GM12878 (cell line): ENCODE measurements around the gene YY1. TPM values are rescaled to one million over a fixed set of nuclear protein-coding genes. Genes with fewer than 3 reads are reported as not detected.

Source experiments
- ATAC-seq: fragments of 200-7000 bp; cut with Tn5 transposase; 3 replicates; pipeline ENCODE4 v1.9.1; 2020; ENCODE audit warnings: mild to moderate bottlenecking, moderate library complexity
- BruUV-seq: library from RNA; stranded (reverse); fragments of 400-500 nt; replicated peaks from 2 replicates; lab custom pipeline; 2021; lab: Mats Ljungman, UMichigan
- CTCF ChIA-PET: fragments of 300-600 bp; sonication (Branson Sonifier 250); formaldehyde crosslinking; extraction: SDS; loops from one replicate; lab custom pipeline; 2021; ENCODE audit warnings: inconsistent platforms; lab: Yijun Ruan, JAX
- POLR2A ChIA-PET: fragments of 350-600 bp; formaldehyde crosslinking; extraction: SDS; loops from one replicate; lab custom pipeline; 2021; ENCODE audit warnings: inconsistent platforms; lab: Charles Lee
- RAD21 ChIA-PET: fragments of 300-600 bp; sonication (Branson Sonifier 250); formaldehyde crosslinking; loops from one replicate; lab custom pipeline; 2023; ENCODE audit warnings: antibody characterized with exemption; ENCODE audit not compliant: unreplicated experiment; lab: Charles Lee
- SMC1A ChIA-PET: fragments of 300-600 bp; sonication (Branson Sonifier 250); formaldehyde crosslinking; loops from one replicate; lab custom pipeline; 2023; ENCODE audit not compliant: unreplicated experiment, uncharacterized antibody; lab: Charles Lee
- DNase-seq: peaks from one replicate; pipeline ENCODE4 v3.0.0-alpha.2; 2011; ENCODE audit warnings: low read depth, low spot score
- FAIRE-seq: peaks from 3 replicates; lab custom pipeline; 2011; peaks lifted over from hg19 to GRCh38; lab: Jason Lieb, UNC
- H2AFZ ChIP-seq: 2 replicates; pipeline ENCODE4 v1.6.0; 2011; ENCODE audit warnings: low read depth, low read length, control low read depth; ENCODE audit not compliant: control insufficient read depth
- H3K27ac ChIP-seq: 2 replicates; pipeline ENCODE4 v1.5.1; 2011; ENCODE audit warnings: control low read depth; ENCODE audit not compliant: control insufficient read depth, insufficient read depth
- H3K27me3 ChIP-seq, 2 experiments: replicated peaks in 1 of 2; 2 replicates each; pipeline versions ENCODE4 v1.6.0 to v1.6.1; 2011; ENCODE audit warnings: low read length in 1 of 2; ENCODE audit not compliant: control insufficient read depth in 2 of 2, insufficient read depth in 2 of 2
- H3K36me3 ChIP-seq, 2 experiments: 2 replicates each; pipeline ENCODE4 v1.5.1; 2011; ENCODE audit warnings: low read length in 1 of 2; ENCODE audit not compliant: control insufficient read depth in 2 of 2, insufficient read depth in 2 of 2
- H3K4me1 ChIP-seq: 2 replicates; pipeline ENCODE4 v1.6.1; 2011; ENCODE audit warnings: mild to moderate bottlenecking, low read length, moderate library complexity, mixed read lengths; ENCODE audit not compliant: control insufficient read depth, insufficient read depth
- H3K4me2 ChIP-seq: 2 replicates; pipeline ENCODE4 v1.6.0; 2011; ENCODE audit warnings: control low read depth; ENCODE audit not compliant: control insufficient read depth, insufficient read depth
- H3K4me3 ChIP-seq: fragments of 200-600 bp; sonication (generic); 2 replicates; pipeline ENCODE4 v1.5.1; 2016
- H3K79me2 ChIP-seq: 2 replicates; pipeline ENCODE4 v1.6.0; 2011; ENCODE audit warnings: low read length; ENCODE audit not compliant: control insufficient read depth, insufficient read depth
- H3K9ac ChIP-seq: 2 replicates; pipeline ENCODE4 v1.8.0; 2011; ENCODE audit warnings: low read length, control low read depth, mixed read lengths; ENCODE audit not compliant: control insufficient read depth, insufficient read depth
- H3K9me3 ChIP-seq: replicated peaks from 3 replicates; pipeline ENCODE4 v1.5.1; 2011; ENCODE audit warnings: mild to moderate bottlenecking, low read length; ENCODE audit not compliant: control insufficient read depth, insufficient read depth
- H4K20me1 ChIP-seq: 2 replicates; pipeline ENCODE4 v1.6.0; 2011; ENCODE audit not compliant: control insufficient read depth, insufficient read depth
- CEBPB ChIP-seq, 2 experiments: fragments of 150-350 bp in 1 of 2; IDR thresholded peaks; 2 replicates each; pipeline ENCODE4 v1.6.1; 2012 to 2014; ENCODE audit warnings: low read depth in 2 of 2, low read length in 2 of 2, borderline replicate concordance in 1 of 2, inconsistent platforms in 1 of 2
- EED ChIP-seq: sonication (generic); IDR thresholded peaks from 2 replicates; pipeline ENCODE4 v1.6.1; 2016; ENCODE audit warnings: antibody characterized with exemption, low read depth
- GATAD2B ChIP-seq: fragments of 450-650 bp; conservative IDR thresholded peaks from 2 replicates; pipeline ENCODE4 v1.6.1; 2017; ENCODE audit warnings: low read depth, mild to moderate bottlenecking, moderate library complexity
- MEF2A ChIP-seq: IDR thresholded peaks from 2 replicates; pipeline ENCODE4 v1.6.1; 2011; ENCODE audit warnings: low read depth, mild to moderate bottlenecking, low read length, moderate library complexity; ENCODE audit not compliant: insufficient read depth
- MYC ChIP-seq: IDR thresholded peaks from 2 replicates; pipeline ENCODE4 v1.6.1; 2011; ENCODE audit warnings: mild to moderate bottlenecking, low read length, moderate library complexity, inconsistent platforms; ENCODE audit not compliant: insufficient read depth, insufficient replicate concordance, insufficient read length, severe bottlenecking
- NFYB ChIP-seq: IDR thresholded peaks from 2 replicates; pipeline ENCODE4 v1.6.1; 2011; ENCODE audit warnings: low read depth, mild to moderate bottlenecking, low read length, improper control_type of control experiment, moderate library complexity; ENCODE audit not compliant: insufficient read depth
- NR2C2 ChIP-seq: IDR thresholded peaks from 2 replicates; pipeline ENCODE4 v1.6.1; 2011; ENCODE audit warnings: borderline replicate concordance, low read depth; ENCODE audit not compliant: control insufficient read depth, insufficient read length
- PML ChIP-seq: IDR thresholded peaks from 2 replicates; pipeline ENCODE4 v1.6.1; 2012; ENCODE audit warnings: low read length, inconsistent platforms
- POLR2AphosphoS2 ChIP-seq: IDR thresholded peaks from 2 replicates; pipeline ENCODE4 v1.6.1; 2011; ENCODE audit warnings: low read depth, mild to moderate bottlenecking, low read length, improper control_type of control experiment, moderate library complexity
- POU2F2 ChIP-seq: IDR thresholded peaks from 3 replicates; pipeline ENCODE4 v1.6.1; 2011; ENCODE audit warnings: low read depth, mild to moderate bottlenecking, low read length, borderline replicate concordance
- SMAD5 ChIP-seq: IDR thresholded peaks from 2 replicates; pipeline ENCODE4 v1.6.1; 2016; ENCODE audit warnings: antibody characterized with exemption, low read depth
- WRNIP1 ChIP-seq: IDR thresholded peaks from 2 replicates; pipeline ENCODE4 v1.6.1; 2011; ENCODE audit warnings: low read depth, low read length, improper control_type of control experiment, borderline replicate concordance
- WGBS: methylation state at CpG from one replicate; pipeline ENCODE4 v1.1.6; 2016; ENCODE audit warnings: low lambda C conversion rate; ENCODE audit not compliant: insufficient replicate concordance, insufficient coverage; ENCODE audit errors: missing lambda C conversion rate; 5-methylcytosine and 5-hydroxymethylcytosine counted together
- in situ Hi-C: fragments of 300-500 bp; cut with MboI; formaldehyde crosslinking; loops from 9 replicates; pipeline ENCODE4 v1.14.3; 2018; ENCODE audit warnings: mixed read lengths
- intact Hi-C: fragments of 100-400 bp; cut with micrococcal nuclease; formaldehyde crosslinking; loops from one replicate; pipeline ENCODE4 v1.14.2; 2022; ENCODE audit not compliant: unreplicated experiment
- polyA plus RNA-seq, 11 experiments: library from polyadenylated mRNA; depleted of rRNA in 4 of 11; unstranded in 6 of 11; stranded (reverse) in 5 of 11; fragments of >200 nt; fragmentation: Nextera tagmentation in 4 of 11; fragmentation: Illumina TruSeq in 1 of 11; extraction: Ambion mirVana in 4 of 11; extraction: Trizol in 1 of 11; gene quantifications; 1 replicate in 1 of 11; 2 replicates in 10 of 11; pipeline versions ENCODE4 v1.2.1 to v1.2.3, GENCODE V29; 2011 to 2016; ENCODE audit warnings: inconsistent platforms in 2 of 11, missing spikeins in 2 of 11, low read depth in 1 of 11
- total RNA-seq, 4 experiments: library from RNA; depleted of rRNA in 3 of 4; stranded (reverse); fragments of >200 nt in 3 of 4; fragmentation: Illumina TruSeq in 1 of 4; extraction: Trizol in 1 of 4; gene quantifications; 2 replicates each; pipeline versions ENCODE4 v1.2.1 to v1.2.3, GENCODE V29; 2013 to 2021
- TF ChIP-seq, protein P1 (sequence below): fragments of 450-650 bp; IDR thresholded peaks from 2 replicates; pipeline ENCODE4 v1.6.1; 2017; ENCODE audit warnings: borderline replicate concordance
- TF ChIP-seq, protein P2 (sequence below): fragments of 450-650 bp; IDR thresholded peaks from 2 replicates; pipeline ENCODE4 v1.6.1; 2017; ENCODE audit warnings: mild to moderate bottlenecking, moderate library complexity
- TF ChIP-seq, protein P3 (sequence below): IDR thresholded peaks from 2 replicates; pipeline ENCODE4 v1.6.1; 2011; ENCODE audit warnings: mild to moderate bottlenecking, low read depth, low read length, moderate library complexity; ENCODE audit not compliant: insufficient replicate concordance
- TF ChIP-seq, protein P4 (sequence below): IDR thresholded peaks from 2 replicates; pipeline ENCODE4 v1.6.1; 2012; ENCODE audit warnings: low read depth, low read length, improper control_type of control experiment

The YY1 gene
- total and polyA plus RNA-seq, 10 of the 15 experiments (the other 5 are each of a cell fraction or from before 2014, with no cell fraction given) = 23.7 to 74.0 (median 39.9) TPM

DNA sequence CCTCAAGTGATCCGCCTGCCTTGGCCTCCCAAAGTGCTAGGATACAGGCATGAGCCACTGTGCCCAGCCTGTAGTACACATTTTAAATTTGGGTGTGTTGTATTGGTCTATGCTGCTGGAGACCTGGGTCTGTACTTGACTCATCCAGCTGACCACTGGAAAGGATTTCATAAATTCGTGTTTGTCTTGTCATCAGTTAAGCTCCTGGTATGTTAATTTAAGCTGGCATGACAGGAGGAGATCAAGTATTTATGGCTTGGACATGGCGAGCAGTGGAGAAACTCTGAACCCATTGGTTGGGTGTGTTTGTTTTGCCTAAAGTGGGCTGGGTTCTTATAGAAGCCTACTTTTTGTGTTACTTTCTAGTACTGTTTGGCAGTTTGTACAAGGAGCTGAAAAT is 24.2 kb downstream of the YY1 start:
- Histone ChIP-seq H3K4me3 (no peak overlapping the region), H3K27ac (no peak overlapping the region), H3K79me2 (peaks cover 69% of the 10 kb centered on the region), H3K36me3 (peaks cover 14 to 24% of the 10 kb centered on the region in 2 experiments), H3K4me2 (no peak overlapping the region), H4K20me1 (peaks cover 4% of the 10 kb centered on the region; the same call in 1 of the 2 replicates), H2AFZ (no peak overlapping the region), H3K9ac (no peak overlapping the region), H3K9me3 (no peaks in the 10 kb centered on the region), H3K4me1 (peaks cover 29% of the 10 kb centered on the region), H3K27me3 (no peaks in the 10 kb centered on the region)
- WGBS = 69% methylated on average over 3 of the region's 3 CpGs
- no peak for FAIRE-seq
- intact Hi-C loops = no loop called here
- no peak for ATAC-seq
- no peak for DNase-seq
- BruUV-seq = no TSS peak
- ChIA-PET POLR2A (interaction anchor here (0.6 kb wide), 1 partner anchor 36 kb away, joined by 3 read pairs; no protein-coding TSS in a partner anchor), RAD21 (interaction anchor here (1.3 kb wide), 1 partner anchor 22 kb away, joined by 3 read pairs; no protein-coding TSS in a partner anchor), CTCF (interaction anchor here (0.5 to 1.4 kb wide), 5 partner anchors 9 to 132 kb away, joined by 3 to 4 read pairs (median 3); no protein-coding TSS in a partner anchor), SMC1A (interaction anchor here (0.6 to 1.4 kb wide), 5 partner anchors 9 to 20 kb away, joined by 3 to 4 read pairs (median 4); no protein-coding TSS in a partner anchor)
- TF ChIP-seq WRNIP1 (no peak), CEBPB (IDR thresholded peaks at IDR 0.05; ENCODE audit: borderline replicate concordance in 1 of 2, low read depth in 2 of 2, low read length in 2 of 2) (no peak), POU2F2 (no peak), SMAD5 (no peak), PML (no peak), NFYB (no peak), EED (no peak), POLR2AphosphoS2 (no peak), MYC (no peak), MEF2A (no peak), GATAD2B (no peak), NR2C2 (no peak)
- TF ChIP-seq, protein P1, sequence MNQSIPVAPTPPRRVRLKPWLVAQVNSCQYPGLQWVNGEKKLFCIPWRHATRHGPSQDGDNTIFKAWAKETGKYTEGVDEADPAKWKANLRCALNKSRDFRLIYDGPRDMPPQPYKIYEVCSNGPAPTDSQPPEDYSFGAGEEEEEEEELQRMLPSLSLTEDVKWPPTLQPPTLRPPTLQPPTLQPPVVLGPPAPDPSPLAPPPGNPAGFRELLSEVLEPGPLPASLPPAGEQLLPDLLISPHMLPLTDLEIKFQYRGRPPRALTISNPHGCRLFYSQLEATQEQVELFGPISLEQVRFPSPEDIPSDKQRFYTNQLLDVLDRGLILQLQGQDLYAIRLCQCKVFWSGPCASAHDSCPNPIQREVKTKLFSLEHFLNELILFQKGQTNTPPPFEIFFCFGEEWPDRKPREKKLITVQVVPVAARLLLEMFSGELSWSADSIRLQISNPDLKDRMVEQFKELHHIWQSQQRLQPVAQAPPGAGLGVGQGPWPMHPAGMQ = no peak
- TF ChIP-seq, protein P2, sequence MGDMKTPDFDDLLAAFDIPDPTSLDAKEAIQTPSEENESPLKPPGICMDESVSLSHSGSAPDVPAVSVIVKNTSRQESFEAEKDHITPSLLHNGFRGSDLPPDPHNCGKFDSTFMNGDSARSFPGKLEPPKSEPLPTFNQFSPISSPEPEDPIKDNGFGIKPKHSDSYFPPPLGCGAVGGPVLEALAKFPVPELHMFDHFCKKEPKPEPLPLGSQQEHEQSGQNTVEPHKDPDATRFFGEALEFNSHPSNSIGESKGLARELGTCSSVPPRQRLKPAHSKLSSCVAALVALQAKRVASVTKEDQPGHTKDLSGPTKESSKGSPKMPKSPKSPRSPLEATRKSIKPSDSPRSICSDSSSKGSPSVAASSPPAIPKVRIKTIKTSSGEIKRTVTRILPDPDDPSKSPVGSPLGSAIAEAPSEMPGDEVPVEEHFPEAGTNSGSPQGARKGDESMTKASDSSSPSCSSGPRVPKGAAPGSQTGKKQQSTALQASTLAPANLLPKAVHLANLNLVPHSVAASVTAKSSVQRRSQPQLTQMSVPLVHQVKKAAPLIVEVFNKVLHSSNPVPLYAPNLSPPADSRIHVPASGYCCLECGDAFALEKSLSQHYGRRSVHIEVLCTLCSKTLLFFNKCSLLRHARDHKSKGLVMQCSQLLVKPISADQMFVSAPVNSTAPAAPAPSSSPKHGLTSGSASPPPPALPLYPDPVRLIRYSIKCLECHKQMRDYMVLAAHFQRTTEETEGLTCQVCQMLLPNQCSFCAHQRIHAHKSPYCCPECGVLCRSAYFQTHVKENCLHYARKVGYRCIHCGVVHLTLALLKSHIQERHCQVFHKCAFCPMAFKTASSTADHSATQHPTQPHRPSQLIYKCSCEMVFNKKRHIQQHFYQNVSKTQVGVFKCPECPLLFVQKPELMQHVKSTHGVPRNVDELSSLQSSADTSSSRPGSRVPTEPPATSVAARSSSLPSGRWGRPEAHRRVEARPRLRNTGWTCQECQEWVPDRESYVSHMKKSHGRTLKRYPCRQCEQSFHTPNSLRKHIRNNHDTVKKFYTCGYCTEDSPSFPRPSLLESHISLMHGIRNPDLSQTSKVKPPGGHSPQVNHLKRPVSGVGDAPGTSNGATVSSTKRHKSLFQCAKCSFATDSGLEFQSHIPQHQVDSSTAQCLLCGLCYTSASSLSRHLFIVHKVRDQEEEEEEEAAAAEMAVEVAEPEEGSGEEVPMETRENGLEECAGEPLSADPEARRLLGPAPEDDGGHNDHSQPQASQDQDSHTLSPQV = no peak
- TF ChIP-seq, protein P3, sequence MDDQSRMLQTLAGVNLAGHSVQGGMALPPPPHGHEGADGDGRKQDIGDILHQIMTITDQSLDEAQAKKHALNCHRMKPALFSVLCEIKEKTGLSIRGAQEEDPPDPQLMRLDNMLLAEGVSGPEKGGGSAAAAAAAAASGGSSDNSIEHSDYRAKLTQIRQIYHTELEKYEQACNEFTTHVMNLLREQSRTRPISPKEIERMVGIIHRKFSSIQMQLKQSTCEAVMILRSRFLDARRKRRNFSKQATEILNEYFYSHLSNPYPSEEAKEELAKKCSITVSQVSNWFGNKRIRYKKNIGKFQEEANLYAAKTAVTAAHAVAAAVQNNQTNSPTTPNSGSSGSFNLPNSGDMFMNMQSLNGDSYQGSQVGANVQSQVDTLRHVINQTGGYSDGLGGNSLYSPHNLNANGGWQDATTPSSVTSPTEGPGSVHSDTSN = no peak
- TF ChIP-seq, protein P4, sequence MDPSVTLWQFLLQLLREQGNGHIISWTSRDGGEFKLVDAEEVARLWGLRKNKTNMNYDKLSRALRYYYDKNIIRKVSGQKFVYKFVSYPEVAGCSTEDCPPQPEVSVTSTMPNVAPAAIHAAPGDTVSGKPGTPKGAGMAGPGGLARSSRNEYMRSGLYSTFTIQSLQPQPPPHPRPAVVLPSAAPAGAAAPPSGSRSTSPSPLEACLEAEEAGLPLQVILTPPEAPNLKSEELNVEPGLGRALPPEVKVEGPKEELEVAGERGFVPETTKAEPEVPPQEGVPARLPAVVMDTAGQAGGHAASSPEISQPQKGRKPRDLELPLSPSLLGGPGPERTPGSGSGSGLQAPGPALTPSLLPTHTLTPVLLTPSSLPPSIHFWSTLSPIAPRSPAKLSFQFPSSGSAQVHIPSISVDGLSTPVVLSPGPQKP = no peak
- in situ Hi-C loops = no loop called here
